SK-N-SH (cell line): ENCODE results near the gene CDX1. TPM values are rescaled to one million over a fixed set of nuclear protein-coding genes. Genes with fewer than 3 reads are reported as not detected.

Source experiments
- CTCF ChIA-PET: fragments of 300-600, 350-600 bp; formaldehyde crosslinking; extraction: SDS; loops from one replicate; lab custom pipeline; 2021; lab: Yijun Ruan, JAX
- POLR2A ChIA-PET: fragments of 350-600 bp; sonication (Branson Sonifier 250); formaldehyde crosslinking; extraction: SDS; loops from one replicate; lab custom pipeline; 2020; ENCODE audit warnings: antibody characterized with exemption, inconsistent platforms; lab: Yijun Ruan, JAX
- DNase-seq: peaks from one replicate; pipeline ENCODE4 v3.0.0; 2012
- H2AFZ ChIP-seq: fragments of 200-600 bp; sonication (generic); 2 replicates; pipeline ENCODE4 v1.8.1; 2016; ENCODE audit warnings: antibody characterized with exemption, mild to moderate bottlenecking, low read depth
- H3F3A ChIP-seq: fragments of 200-600 bp; sonication (generic); replicated peaks from 2 replicates; pipeline ENCODE3; 2016; ENCODE audit warnings: antibody characterized with exemption, mild to moderate bottlenecking; ENCODE audit not compliant: insufficient read depth
- H3K27ac ChIP-seq, 2 experiments: fragments of 200-500 bp in 1 of 2; fragments of 200-600 bp in 1 of 2; sonication (Bioruptor generic) in 1 of 2; sonication (generic), shearing (Covaris generic) in 1 of 2; 2 replicates each; pipeline versions ENCODE4 v1.5.1 to v1.6.1; 2014 to 2016; ENCODE audit warnings: low read depth in 2 of 2, inconsistent platforms in 1 of 2, low read length in 1 of 2, mild to moderate bottlenecking in 1 of 2, mixed read lengths in 1 of 2
- H3K27me3 ChIP-seq: fragments of 200-600 bp; sonication (generic), shearing (Covaris generic); 2 replicates; pipeline ENCODE4 v1.6.1; 2016; ENCODE audit warnings: mixed run types; ENCODE audit not compliant: insufficient read depth
- H3K36me3 ChIP-seq, 2 experiments: fragments of 200-500 bp in 1 of 2; fragments of 200-600 bp in 1 of 2; sonication (Bioruptor generic) in 1 of 2; sonication (generic) in 1 of 2; replicated peaks in 1 of 2; 2 replicates each; pipeline versions ENCODE3 to v1.5.1; 2014 to 2016; ENCODE audit warnings: low read length in 1 of 2, mild to moderate bottlenecking in 1 of 2; ENCODE audit not compliant: insufficient read depth in 2 of 2, control insufficient read depth in 1 of 2
- H3K4me1 ChIP-seq, 2 experiments: fragments of 200-500 bp in 1 of 2; fragments of 200-600 bp in 1 of 2; sonication (Bioruptor generic) in 1 of 2; sonication (generic), shearing (Covaris generic) in 1 of 2; 2 replicates each; pipeline versions ENCODE4 v1.5.1 to v1.6.1; 2014 to 2016; ENCODE audit warnings: low read depth in 1 of 2, low read length in 1 of 2, mixed run types in 1 of 2; ENCODE audit not compliant: insufficient read depth in 2 of 2, control insufficient read depth in 1 of 2
- H3K4me2 ChIP-seq: fragments of 200-600 bp; sonication (generic), shearing (Covaris generic); 2 replicates; pipeline ENCODE4 v1.6.1; 2017; ENCODE audit warnings: mixed run types
- H3K4me3 ChIP-seq, 2 experiments: fragments of 200-500 bp in 1 of 2; fragments of 200-600 bp in 1 of 2; sonication (Bioruptor generic) in 1 of 2; sonication (generic), shearing (Covaris generic) in 1 of 2; 2 replicates each; pipeline versions ENCODE4 v1.5.1 to v1.8.1; 2014 to 2016; ENCODE audit warnings: low read depth in 2 of 2, inconsistent platforms in 1 of 2, low read length in 1 of 2, mild to moderate bottlenecking in 1 of 2, mixed read lengths in 1 of 2, moderate library complexity in 1 of 2
- H3K79me2 ChIP-seq: fragments of 200-600 bp; sonication (generic); 2 replicates; pipeline ENCODE4 v1.8.1; 2017; ENCODE audit warnings: mild to moderate bottlenecking; ENCODE audit not compliant: insufficient read depth
- H3K9ac ChIP-seq: fragments of 200-600 bp; sonication (generic); 2 replicates; pipeline ENCODE4 v1.6.1; 2017; ENCODE audit warnings: mixed run types
- H3K9me2 ChIP-seq: fragments of 200-600 bp; sonication (generic); 2 replicates; pipeline ENCODE4 v1.6.1; 2017; ENCODE audit warnings: mixed run types
- H3K9me3 ChIP-seq: fragments of 200-600 bp; sonication (generic); 2 replicates; pipeline ENCODE4 v1.6.1; 2017; ENCODE audit warnings: mixed run types, mild to moderate bottlenecking, moderate library complexity
- H4K20me1 ChIP-seq: fragments of 200-600 bp; sonication (generic); 2 replicates; pipeline ENCODE4 v1.6.1; 2017; ENCODE audit warnings: mild to moderate bottlenecking, mixed run types; ENCODE audit not compliant: insufficient read depth
- CHD2 ChIP-seq: fragments of 150-350 bp; IDR thresholded peaks from 2 replicates; pipeline ENCODE4 v1.6.1; 2018; ENCODE audit warnings: low read length; ENCODE audit not compliant: partially characterized antibody
- ELF1 ChIP-seq: IDR thresholded peaks from 2 replicates; pipeline ENCODE4 v1.4.0; 2012
- EP300 ChIP-seq, 2 experiments: IDR thresholded peaks; 2 replicates each; pipeline versions ENCODE4 v1.4.0 to v1.6.1; 2012; ENCODE audit warnings: borderline replicate concordance in 1 of 2, low read depth in 1 of 2, low read length in 1 of 2
- FOSL2 ChIP-seq: IDR thresholded peaks from 2 replicates; pipeline ENCODE4 v1.4.0; 2012; ENCODE audit warnings: low read depth, mild to moderate bottlenecking, moderate library complexity, borderline replicate concordance
- FOXM1 ChIP-seq: IDR thresholded peaks from 2 replicates; pipeline ENCODE4 v1.4.0; 2012; ENCODE audit warnings: low read depth, mild to moderate bottlenecking
- GABPA ChIP-seq: IDR thresholded peaks from 2 replicates; pipeline ENCODE4 v1.4.0; 2012; ENCODE audit warnings: low read depth, mild to moderate bottlenecking
- GATA2 ChIP-seq: sonication (generic); formaldehyde crosslinking; IDR thresholded peaks from 2 replicates; pipeline ENCODE4 v1.5.0; 2020; ENCODE audit warnings: mild to moderate bottlenecking, missing genetic modification reagents
- IRF3 ChIP-seq: fragments of 150-350 bp; IDR thresholded peaks from 2 replicates; pipeline ENCODE4 v1.6.1; 2016; ENCODE audit warnings: mild to moderate bottlenecking, low read depth, low read length
- JUND ChIP-seq: IDR thresholded peaks from 2 replicates; pipeline ENCODE4 v1.4.0; 2012
- MXI1 ChIP-seq: IDR thresholded peaks from 2 replicates; pipeline ENCODE4 v1.6.1; 2012; ENCODE audit warnings: mild to moderate bottlenecking, low read depth, low read length, improper control_type of control experiment
- POLR2AphosphoS5 ChIP-seq: IDR thresholded peaks from 2 replicates; pipeline ENCODE4 v1.6.1; 2012; ENCODE audit warnings: low read depth, low read length
- RAD21 ChIP-seq: IDR thresholded peaks from 2 replicates; pipeline ENCODE4 v1.6.1; 2012; ENCODE audit warnings: mild to moderate bottlenecking, low read length
- RCOR1 ChIP-seq: fragments of 150-350 bp; IDR thresholded peaks from 2 replicates; pipeline ENCODE4 v1.6.1; 2017; ENCODE audit warnings: antibody characterized with exemption, low read length
- RXRA ChIP-seq: IDR thresholded peaks from 2 replicates; pipeline ENCODE4 v1.4.0; 2012; ENCODE audit warnings: low read depth, mild to moderate bottlenecking, borderline replicate concordance
- SIN3A ChIP-seq: IDR thresholded peaks from 2 replicates; pipeline ENCODE4 v1.6.1; 2012; ENCODE audit warnings: low read depth, mild to moderate bottlenecking, low read length, moderate library complexity, borderline replicate concordance
- SMC3 ChIP-seq: IDR thresholded peaks from 2 replicates; pipeline ENCODE4 v1.6.1; 2012; ENCODE audit warnings: low read depth, low read length, improper control_type of control experiment
- TAF1 ChIP-seq: IDR thresholded peaks from 2 replicates; pipeline ENCODE4 v1.6.1; 2012; ENCODE audit warnings: low read depth, mild to moderate bottlenecking, low read length, moderate library complexity, borderline replicate concordance
- TCF12 ChIP-seq: IDR thresholded peaks from 2 replicates; pipeline ENCODE4 v1.4.0; 2012
- USF1 ChIP-seq: IDR thresholded peaks from 2 replicates; pipeline ENCODE4 v1.4.0; 2012; ENCODE audit warnings: low read depth, borderline replicate concordance
- YY1 ChIP-seq: IDR thresholded peaks from 2 replicates; pipeline ENCODE4 v1.4.0; 2012; ENCODE audit warnings: low read depth, mild to moderate bottlenecking
- ZBTB33 ChIP-seq: IDR thresholded peaks from 2 replicates; pipeline ENCODE4 v1.4.0; 2012; ENCODE audit warnings: low read depth, borderline replicate concordance
- WGBS: methylation state at CpG from one replicate; pipeline ENCODE4 v1.1.6; 2017; ENCODE audit warnings: low lambda C conversion rate; 5-methylcytosine and 5-hydroxymethylcytosine counted together
- polyA plus RNA-seq, 3 experiments: library from polyadenylated mRNA; depleted of rRNA; stranded (reverse); fragments of >200 nt; gene quantifications; 2 replicates each; pipeline ENCODE4 v1.2.3, GENCODE V29; 2012

The CDX1 gene
- polyA plus RNA-seq, 1 of the 3 experiments (the other 2 are of a cell fraction): 0.23 TPM

GRCh38 chr5:150203832-150204589 lies 37.4 kb downstream of the CDX1 start (continued):
- no peak for TF ChIP-seq SMC3
- TF ChIP-seq IRF3: no peak

- no peak overlapping the region for H3K27ac ChIP-seq
- no peak overlapping the region for H3K4me2 ChIP-seq
- H3K9me3 ChIP-seq: no peaks in the 10 kb centered on the region
- no peak for DNase-seq
- 95% methylated on average over 4 of the region's 13 CpGs for WGBS
- no peaks in the 10 kb centered on the region for H3F3A ChIP-seq
- POLR2A ChIA-PET: no interaction called here
- H3K9ac ChIP-seq: no peak overlapping the region
- H3K9me2 ChIP-seq: no peaks in the 10 kb centered on the region
- no peak overlapping the region for H3K4me3 ChIP-seq
- CTCF ChIA-PET: interaction anchor here (0.5 to 2.7 kb wide), 2 partner anchors 13 to 54 kb away, joined by 3 to 16 read pairs; no protein-coding TSS in a partner anchor
- H3K27me3 ChIP-seq: no peaks in the 10 kb centered on the region; the same call in 1 of the 2 replicates
- no peak for TF ChIP-seq RXRA
- TF ChIP-seq YY1: no peak
- no peak for TF ChIP-seq TCF12
- TF ChIP-seq RCOR1: no peak
- no peak for TF ChIP-seq FOSL2
- TF ChIP-seq ZBTB33: no peak
- no peak for TF ChIP-seq FOXM1
- TF ChIP-seq SIN3A: no peak
- no peak for TF ChIP-seq MXI1
- no peak for TF ChIP-seq ELF1
- TF ChIP-seq POLR2AphosphoS5: no peak
- TF ChIP-seq USF1: no peak
- TF ChIP-seq EP300 (IDR thresholded peaks at IDR 0.05; ENCODE audit: borderline replicate concordance in 1 of 2, low read depth in 1 of 2, low read length in 1 of 2): no peak
- no peak for TF ChIP-seq JUND
- TF ChIP-seq GABPA: no peak
- no peak for TF ChIP-seq CHD2
- TF ChIP-seq TAF1: no peak
- no peak for TF ChIP-seq RAD21
- no peak for TF ChIP-seq SMC3
- TF ChIP-seq GATA2 (CRISPR knock-in tag): no peak
- H2AFZ ChIP-seq: no peak overlapping the region
- H3K79me2 ChIP-seq: no peaks in the 10 kb centered on the region
- H4K20me1 ChIP-seq: no peaks in the 10 kb centered on the region
- H3K36me3 ChIP-seq: no peaks in the 10 kb centered on the region
- H3K4me1 ChIP-seq: 0 out of 4 replicates have a peak, but pooled peaks cover 0 to 4% of the 10 kb centered on the region in 2 experiments
Observed at GRCh38 chr5:150204590-150204960, 38.0 kb downstream of the CDX1 start.
